Gastrocnemius medialis (tissue), 4 donors: ENCODE data around the gene CDH2. TPM values are rescaled to one million over a fixed set of nuclear protein-coding genes. Genes with fewer than 3 reads are reported as not detected.

Experiments
- ATAC-seq, 2 donors: fragments of 150-250 bp; one replicate each; pipeline ENCODE4 v1.9.1; 2016
- DNase-seq, 2 donors: peaks; one replicate each; pipeline ENCODE4 v3.0.0-alpha.2; 2019
- H3K27ac ChIP-seq, 4 donors: fragments of 200-600 bp; sonication (generic); 1 replicate in 1 of 4; 2 replicates in 3 of 4; pipeline ENCODE4 v1.5.1; 2016 to 2018; ENCODE audit warnings: mild to moderate bottlenecking in 2 of 4, moderate library complexity in 1 of 4
- H3K27me3 ChIP-seq, 3 donors: fragments of 200-600 bp; sonication (generic) in 2 of 3; 1 replicate in 1 of 3; 2 replicates in 2 of 3; pipeline versions ENCODE4 v1.5.1 to v1.6.0; 2016 to 2019; ENCODE audit warnings: mild to moderate bottlenecking in 1 of 3, moderate library complexity in 1 of 3
- H3K36me3 ChIP-seq, 2 donors: fragments of 200-600 bp; sonication (generic) in 1 of 2; one replicate each; pipeline ENCODE4 v1.5.1; 2017 to 2018
- H3K4me1 ChIP-seq, 2 donors: fragments of 200-600 bp; sonication (generic) in 1 of 2; one replicate each; pipeline ENCODE4 v1.5.1; 2016 to 2017; ENCODE audit warnings: mild to moderate bottlenecking in 2 of 2
- H3K4me3 ChIP-seq, 4 donors: fragments of 200-600 bp; sonication (generic) in 3 of 4; 1 replicate in 1 of 4; 2 replicates in 3 of 4; pipeline ENCODE4 v1.5.1; 2016 to 2019; ENCODE audit warnings: mild to moderate bottlenecking in 2 of 4
- H3K9me3 ChIP-seq, 3 donors: fragments of 200-600 bp; sonication (generic) in 2 of 3; 1 replicate in 1 of 3; 2 replicates in 2 of 3; pipeline ENCODE4 v1.5.1; 2016 to 2019
- CTCF ChIP-seq, 5 experiments: fragments of 450-650 bp in 3 of 5; fragments of 200-600 bp in 2 of 5; sonication (generic) in 2 of 5; IDR thresholded peaks in 4 of 5; conservative IDR thresholded peaks in 1 of 5; 1 replicate in 4 of 5; 2 replicates in 1 of 5; pipeline ENCODE4 v1.5.1; 2016 to 2019; ENCODE audit warnings: antibody characterized with exemption in 5 of 5, mild to moderate bottlenecking in 3 of 5, moderate library complexity in 3 of 5
- POLR2A ChIP-seq, 2 donors: fragments of 450-650 bp; IDR thresholded peaks; one replicate each; pipeline ENCODE4 v1.6.1; 2017; ENCODE audit warnings: antibody characterized with exemption in 2 of 2, mild to moderate bottlenecking in 2 of 2, moderate library complexity in 2 of 2
- in situ Hi-C, 4 donors: fragments of 200-750 bp; cut with MboI; loops; one replicate each; pipeline versions ENCODE4 v1.15.0 to v1.8.0; 2017; ENCODE audit warnings: low sequenced_read_pairs in 4 of 4
- intact Hi-C: fragments of 100-400 bp; cut with DNase I; formaldehyde crosslinking; loops from one replicate; pipeline ENCODE4 v1.15.1; 2023; ENCODE audit warnings: low total_unique reads
- total RNA-seq, 4 donors: library from RNA; depleted of rRNA; stranded (reverse); fragments of >200 nt; gene quantifications; one replicate each; pipeline versions ENCODE4 v1.1.0 to v1.2.3, GENCODE V29; 2016

Gene CDH2
- total RNA-seq, 4 donors from 2014 or later = 0.38 to 0.62 (median 0.51) TPM; not detected in 1

GRCh38 chr18:28034567-28034966 lies 142.4 kb downstream of the CDH2 start:
- ATAC-seq = no peak
- in situ Hi-C loops (no loop called here), intact Hi-C loops (no loop called here)
- TF ChIP-seq CTCF (IDR thresholded peaks at IDR 0.05 in 4 of 5, conservative IDR thresholded peaks at IDR 0.05 in 1 of 5) = no peak
- TF ChIP-seq POLR2A (IDR thresholded peaks at IDR 0.05) = no peak
- no peak overlapping the region for H3K27ac ChIP-seq
- no peaks in the 10 kb centered on the region for H3K4me1 ChIP-seq
- H3K4me3 ChIP-seq = no peak overlapping the region
- no peaks in the 10 kb centered on the region for H3K36me3 ChIP-seq
- H3K27me3 ChIP-seq = no peaks in the 10 kb centered on the region
- no peak for DNase-seq
- no peaks in the 10 kb centered on the region for H3K9me3 ChIP-seq

DNA sequence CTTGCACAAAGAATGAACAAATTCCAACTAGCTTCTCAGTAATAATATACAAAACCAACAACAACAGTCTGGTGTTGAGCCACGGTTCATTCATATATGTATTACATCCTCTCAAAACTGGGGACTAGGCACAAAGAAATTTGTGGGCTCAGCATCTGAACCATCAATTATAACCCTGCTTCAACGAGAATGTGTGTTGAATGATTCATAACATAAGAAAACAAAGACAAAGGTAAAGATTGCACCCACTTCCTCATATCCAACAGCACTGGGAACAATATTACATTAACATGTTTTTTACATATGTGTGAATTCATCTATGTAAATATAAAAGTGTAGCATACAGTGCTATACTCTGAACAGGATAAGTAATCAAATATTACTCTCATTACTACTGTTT lies 144.8 kb downstream of the CDH2 start:
- no peak for DNase-seq
- ATAC-seq = no peak
- no peak overlapping the region for H3K4me3 ChIP-seq
- H3K4me1 ChIP-seq = no peaks in the 10 kb centered on the region
- intact Hi-C loops = no loop called here
- TF ChIP-seq POLR2A (IDR thresholded peaks at IDR 0.05) = no peak
- TF ChIP-seq CTCF (IDR thresholded peaks at IDR 0.05 in 4 of 5, conservative IDR thresholded peaks at IDR 0.05 in 1 of 5) = no peak
- no peaks in the 10 kb centered on the region for H3K27me3 ChIP-seq
- no peaks in the 10 kb centered on the region for H3K36me3 ChIP-seq
- H3K9me3 ChIP-seq = no peaks in the 10 kb centered on the region
- no peak overlapping the region for H3K27ac ChIP-seq
- in situ Hi-C loops = no loop called here

- no peak overlapping the region for H3K4me3 ChIP-seq
- TF ChIP-seq POLR2A (IDR thresholded peaks at IDR 0.05) (no peak), CTCF (IDR thresholded peaks at IDR 0.05 in 4 of 5, conservative IDR thresholded peaks at IDR 0.05 in 1 of 5) (no peak)
- no peaks in the 10 kb centered on the region for H3K36me3 ChIP-seq
- no peak overlapping the region for H3K27ac ChIP-seq
- no peaks in the 10 kb centered on the region for H3K4me1 ChIP-seq
- H3K9me3 ChIP-seq = no peaks in the 10 kb centered on the region
- intact Hi-C loops (no loop called here), in situ Hi-C loops (no loop called here)
- DNase-seq (no peak), ATAC-seq (no peak)
- no peaks in the 10 kb centered on the region for H3K27me3 ChIP-seq
Measured at GRCh38 chr18:28030458-28030857, 146.5 kb downstream of the CDH2 start.

DNA sequence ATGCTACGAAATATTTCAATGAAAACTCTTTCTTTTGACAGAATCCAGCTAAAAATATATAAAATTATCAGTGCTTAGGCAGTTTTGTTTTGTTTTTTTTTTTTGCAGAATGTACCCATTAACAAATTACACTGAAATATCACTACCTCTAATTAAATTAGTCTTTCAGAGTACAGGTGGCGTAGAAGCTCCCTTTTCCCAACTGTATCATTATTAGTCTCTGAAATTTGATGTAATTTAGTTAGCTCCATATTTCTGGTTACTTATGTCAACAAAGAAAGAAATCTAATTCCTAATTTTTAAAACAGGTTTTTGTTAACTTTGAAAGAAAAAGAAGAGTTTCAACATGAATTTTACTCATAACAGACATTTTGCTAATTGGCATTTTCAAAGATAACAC lies 149.2 kb downstream of the CDH2 start:
- no peak overlapping the region for H3K4me3 ChIP-seq
- no peak overlapping the region for H3K27ac ChIP-seq
- no peaks in the 10 kb centered on the region for H3K36me3 ChIP-seq
- TF ChIP-seq POLR2A (IDR thresholded peaks at IDR 0.05) (no peak), CTCF (IDR thresholded peaks at IDR 0.05 in 4 of 5, conservative IDR thresholded peaks at IDR 0.05 in 1 of 5) (no peak)
- no peak for ATAC-seq
- intact Hi-C loops = no loop called here
- no peak for DNase-seq
- in situ Hi-C loops = no loop called here
- H3K27me3 ChIP-seq = no peaks in the 10 kb centered on the region
- H3K4me1 ChIP-seq = no peaks in the 10 kb centered on the region
- H3K9me3 ChIP-seq = no peaks in the 10 kb centered on the region

DNA sequence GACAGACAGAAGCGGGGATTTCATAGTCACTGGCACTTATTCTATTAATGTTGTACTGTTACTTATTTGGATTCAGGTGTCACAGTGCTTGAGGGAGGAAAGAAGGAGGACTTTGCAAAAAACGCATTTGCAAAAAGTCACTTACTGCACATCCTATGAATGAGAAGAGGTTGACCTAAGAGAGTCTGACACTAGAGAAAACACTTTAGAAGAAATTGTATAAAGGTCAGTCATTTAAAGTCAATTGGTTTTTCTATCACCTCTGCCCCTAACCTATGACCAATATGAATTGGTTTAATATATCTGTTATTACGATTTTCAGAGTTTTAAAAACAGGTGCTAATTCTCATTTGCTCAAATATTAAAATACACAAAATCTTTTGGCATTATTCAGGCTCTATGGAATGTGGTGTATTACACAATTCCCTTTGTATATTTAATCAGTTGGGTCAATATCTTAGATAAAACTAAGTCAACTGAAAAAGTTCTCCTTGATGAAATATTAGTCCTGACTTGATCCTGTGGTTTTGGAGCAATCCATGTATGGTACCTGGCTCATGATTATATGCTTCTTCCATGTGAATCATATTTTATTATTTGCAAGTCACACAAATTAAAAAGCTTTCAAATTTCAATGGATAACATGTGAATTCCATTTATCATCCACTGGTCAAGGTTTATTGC lies 157.4 kb downstream of the CDH2 start:
- no peaks in the 10 kb centered on the region for H3K27me3 ChIP-seq
- no peaks in the 10 kb centered on the region for H3K9me3 ChIP-seq
- no peak for ATAC-seq
- no peak for DNase-seq
- TF ChIP-seq CTCF (IDR thresholded peaks at IDR 0.05 in 4 of 5, conservative IDR thresholded peaks at IDR 0.05 in 1 of 5) = no peak
- no peak for TF ChIP-seq POLR2A (IDR thresholded peaks at IDR 0.05)
- in situ Hi-C loops = no loop called here
- H3K4me3 ChIP-seq = no peak overlapping the region
- intact Hi-C loops = no loop called here
- no peaks in the 10 kb centered on the region for H3K4me1 ChIP-seq
- H3K27ac ChIP-seq = no peak overlapping the region
- no peaks in the 10 kb centered on the region for H3K36me3 ChIP-seq
